Stomach (tissue), 4 donors: Measurements from ENCODE around the gene RFX6.

ENCODE experiments used
- CTCF ChIP-seq, 7 experiments: fragments of 450-650 bp in 4 of 7; fragments of 200-600 bp in 3 of 7; sonication (generic) in 3 of 7; IDR thresholded peaks; one replicate each; pipeline ENCODE4 v1.5.1; 2016 to 2019; ENCODE audit warnings: antibody characterized with exemption in 7 of 7, control low read depth in 2 of 7, mild to moderate bottlenecking in 1 of 7
- EP300 ChIP-seq: sonication (generic); formaldehyde crosslinking; IDR thresholded peaks from one replicate; pipeline ENCODE4 v1.6.1; 2017; ENCODE audit warnings: antibody characterized with exemption
- POLR2A ChIP-seq, 4 donors: fragments of 450-650 bp; IDR thresholded peaks; one replicate each; pipeline ENCODE4 v1.6.1; 2016; ENCODE audit warnings: antibody characterized with exemption in 4 of 4, control low read depth in 2 of 4, mild to moderate bottlenecking in 1 of 4, moderate library complexity in 1 of 4
- POLR2AphosphoS5 ChIP-seq, 3 donors: sonication (generic); formaldehyde crosslinking; IDR thresholded peaks; one replicate each; pipeline ENCODE4 v1.6.1; 2016; ENCODE audit warnings: antibody characterized with exemption in 3 of 3

GRCh38 chr6:116954938-116955337 lies 77.9 kb downstream of the RFX6 start:
- no peak for TF ChIP-seq CTCF (IDR thresholded peaks at IDR 0.05)
- no peak for TF ChIP-seq POLR2AphosphoS5 (IDR thresholded peaks at IDR 0.05)
- TF ChIP-seq POLR2A (IDR thresholded peaks at IDR 0.05): no peak
- TF ChIP-seq EP300: no peak
